HepG2 (cell line): ENCODE measurements around the gene SLC16A3. TPM values are rescaled to one million over a fixed set of nuclear protein-coding genes. Genes with fewer than 3 reads are reported as not detected.

Source experiments
- AGO2 ChIP-seq: fragments of 200-400 bp; formaldehyde crosslinking; optimal IDR thresholded peaks from 2 replicates; pipeline ENCODE3; 2017; ENCODE audit warnings: mild to moderate bottlenecking, low read depth, low read length, moderate library complexity
- ATM ChIP-seq: fragments of 450-650 bp; IDR thresholded peaks from 2 replicates; pipeline ENCODE4 v1.7.1; 2017; ENCODE audit warnings: mild to moderate bottlenecking, borderline replicate concordance
- CBX2 ChIP-seq, 2 experiments: fragments of 200-600 bp in 1 of 2; sonication (generic); formaldehyde crosslinking in 1 of 2; IDR thresholded peaks; 2 replicates each; pipeline versions ENCODE4 v1.7.0 to v1.8.1; 2018 to 2022; ENCODE audit warnings: low read depth in 2 of 2, low read length in 1 of 2, mild to moderate bottlenecking in 1 of 2, missing genetic modification reagents in 1 of 2
- ERF ChIP-seq: IDR thresholded peaks from 2 replicates; pipeline ENCODE4 v1.6.1; 2018; ENCODE audit warnings: missing biosample characterization, missing genetic modification reagents
- GABPA ChIP-seq, 2 experiments: IDR thresholded peaks; 2 replicates each; pipeline ENCODE4 v1.6.1; 2011 to 2016; ENCODE audit warnings: low read depth in 2 of 2, low read length in 1 of 2, missing biosample characterization in 1 of 2, missing genetic modification characterization in 1 of 2
- IKZF1 ChIP-seq: fragments of 450-650 bp; IDR thresholded peaks from 2 replicates; pipeline ENCODE4 v1.7.1; 2016
- KMT2B ChIP-seq: IDR thresholded peaks from 2 replicates; pipeline ENCODE4 v1.6.1; 2016; ENCODE audit warnings: missing genetic modification reagents, missing compliant biosample characterization
- MAZ ChIP-seq, 2 experiments: sonication (generic) in 1 of 2; formaldehyde crosslinking in 1 of 2; IDR thresholded peaks; 2 replicates each; pipeline versions ENCODE4 v1.5.0 to v1.6.1; 2012 to 2020; ENCODE audit warnings: low read depth in 2 of 2, mild to moderate bottlenecking in 2 of 2, borderline replicate concordance in 1 of 2, improper control_type of control experiment in 1 of 2, low read length in 1 of 2, missing genetic modification reagents in 1 of 2, moderate library complexity in 1 of 2
- MTA3 ChIP-seq: sonication (generic); formaldehyde crosslinking; IDR thresholded peaks from 2 replicates; pipeline ENCODE4 v1.4.0; 2020; ENCODE audit warnings: missing genetic modification reagents
- MYC ChIP-seq: sonication (generic); formaldehyde crosslinking; IDR thresholded peaks from 2 replicates; pipeline ENCODE4 v1.9.0; 2021; ENCODE audit warnings: missing genetic modification reagents, borderline replicate concordance
- POGZ ChIP-seq: sonication (generic); formaldehyde crosslinking; IDR thresholded peaks from 2 replicates; pipeline ENCODE4 v1.4.0; 2020; ENCODE audit warnings: mild to moderate bottlenecking, missing genetic modification reagents
- POLR2AphosphoS2 ChIP-seq: IDR thresholded peaks from 2 replicates; pipeline ENCODE4 v1.6.1; 2011; ENCODE audit warnings: low read depth, low read length, improper control_type of control experiment
- PRMT3 ChIP-seq: sonication (generic); formaldehyde crosslinking; IDR thresholded peaks from 2 replicates; pipeline ENCODE4 v1.8.1; 2022; ENCODE audit warnings: low read depth, mild to moderate bottlenecking, moderate library complexity, missing genetic modification reagents, borderline replicate concordance
- SNAI1 ChIP-seq: sonication (generic); formaldehyde crosslinking; IDR thresholded peaks from 2 replicates; pipeline ENCODE4 v1.5.0; 2020; ENCODE audit warnings: mild to moderate bottlenecking, missing genetic modification reagents, borderline replicate concordance
- ZBTB38 ChIP-seq: sonication (generic); formaldehyde crosslinking; IDR thresholded peaks from 2 replicates; pipeline ENCODE4 v1.5.1; 2020; ENCODE audit warnings: mild to moderate bottlenecking, missing genetic modification reagents
- ZNF138 ChIP-seq: sonication (generic); formaldehyde crosslinking; IDR thresholded peaks from 2 replicates; pipeline ENCODE4 v1.5.0; 2020; ENCODE audit warnings: mild to moderate bottlenecking, low read depth, missing genetic modification reagents
- ZNF224 ChIP-seq: sonication (generic); formaldehyde crosslinking; IDR thresholded peaks from 2 replicates; pipeline ENCODE4 v1.5.0; 2020; ENCODE audit warnings: mild to moderate bottlenecking, missing genetic modification reagents
- ZNF337 ChIP-seq: sonication (generic); formaldehyde crosslinking; IDR thresholded peaks from 2 replicates; pipeline ENCODE4 v1.5.1; 2020; ENCODE audit warnings: missing genetic modification reagents, low read depth, mild to moderate bottlenecking, borderline replicate concordance
- ZNF44 ChIP-seq: sonication (generic); formaldehyde crosslinking; IDR thresholded peaks from 2 replicates; pipeline ENCODE4 v1.5.1; 2020; ENCODE audit warnings: mild to moderate bottlenecking, missing genetic modification reagents
- ZNF564 ChIP-seq: sonication (generic); formaldehyde crosslinking; IDR thresholded peaks from 2 replicates; pipeline ENCODE4 v1.8.1; 2023; ENCODE audit warnings: mild to moderate bottlenecking, missing genetic modification reagents
- ZNF670 ChIP-seq: sonication (generic); formaldehyde crosslinking; IDR thresholded peaks from 2 replicates; pipeline ENCODE4 v1.8.0; 2022; ENCODE audit warnings: mild to moderate bottlenecking, missing genetic modification reagents, borderline replicate concordance
- polyA plus RNA-seq, 8 experiments: library from polyadenylated mRNA; depleted of rRNA in 3 of 8; stranded (reverse) in 7 of 8; unstranded in 1 of 8; fragments of >200 nt; fragmentation: Illumina TruSeq in 4 of 8; extraction: Trizol in 4 of 8; gene quantifications; 2 replicates each; pipeline versions ENCODE4 v1.2.1 to v1.2.3, GENCODE V29; 2011 to 2016; ENCODE audit warnings: low read depth in 4 of 8, missing spikeins in 1 of 8, mixed read lengths in 1 of 8; ENCODE audit not compliant: insufficient read depth in 1 of 8
- total RNA-seq, 5 experiments: library from RNA; depleted of rRNA; stranded (reverse); fragments of >200 nt; fragmentation: Illumina TruSeq; extraction: Trizol; gene quantifications; 2 replicates each; pipeline ENCODE4 v1.2.3, GENCODE V29; 2016; ENCODE audit warnings: low read depth in 1 of 5
- TF ChIP-seq, protein P1 (sequence below): sonication (generic); formaldehyde crosslinking; IDR thresholded peaks from 2 replicates; pipeline ENCODE4 v1.4.0; 2020; ENCODE audit warnings: mild to moderate bottlenecking, missing genetic modification reagents
- TF ChIP-seq, protein P2 (sequence below): sonication (generic); formaldehyde crosslinking; IDR thresholded peaks from 2 replicates; pipeline ENCODE4 v1.5.1; 2020; ENCODE audit warnings: missing genetic modification reagents, mild to moderate bottlenecking, borderline replicate concordance
- TF ChIP-seq, protein P3 (sequence below), 2 experiments: sonication (generic) in 1 of 2; formaldehyde crosslinking in 1 of 2; IDR thresholded peaks; 2 replicates each; pipeline versions ENCODE4 v1.4.0 to v1.6.1; 2018 to 2020; ENCODE audit warnings: missing genetic modification reagents in 2 of 2, borderline replicate concordance in 1 of 2, low read depth in 1 of 2, mild to moderate bottlenecking in 1 of 2, missing biosample characterization in 1 of 2

SLC16A3 gene
- total and polyA plus RNA-seq, 2 of the 13 experiments (the other 11 are each of a cell fraction or from before 2014, with no cell fraction given): 242 to 349 TPM

DNA sequence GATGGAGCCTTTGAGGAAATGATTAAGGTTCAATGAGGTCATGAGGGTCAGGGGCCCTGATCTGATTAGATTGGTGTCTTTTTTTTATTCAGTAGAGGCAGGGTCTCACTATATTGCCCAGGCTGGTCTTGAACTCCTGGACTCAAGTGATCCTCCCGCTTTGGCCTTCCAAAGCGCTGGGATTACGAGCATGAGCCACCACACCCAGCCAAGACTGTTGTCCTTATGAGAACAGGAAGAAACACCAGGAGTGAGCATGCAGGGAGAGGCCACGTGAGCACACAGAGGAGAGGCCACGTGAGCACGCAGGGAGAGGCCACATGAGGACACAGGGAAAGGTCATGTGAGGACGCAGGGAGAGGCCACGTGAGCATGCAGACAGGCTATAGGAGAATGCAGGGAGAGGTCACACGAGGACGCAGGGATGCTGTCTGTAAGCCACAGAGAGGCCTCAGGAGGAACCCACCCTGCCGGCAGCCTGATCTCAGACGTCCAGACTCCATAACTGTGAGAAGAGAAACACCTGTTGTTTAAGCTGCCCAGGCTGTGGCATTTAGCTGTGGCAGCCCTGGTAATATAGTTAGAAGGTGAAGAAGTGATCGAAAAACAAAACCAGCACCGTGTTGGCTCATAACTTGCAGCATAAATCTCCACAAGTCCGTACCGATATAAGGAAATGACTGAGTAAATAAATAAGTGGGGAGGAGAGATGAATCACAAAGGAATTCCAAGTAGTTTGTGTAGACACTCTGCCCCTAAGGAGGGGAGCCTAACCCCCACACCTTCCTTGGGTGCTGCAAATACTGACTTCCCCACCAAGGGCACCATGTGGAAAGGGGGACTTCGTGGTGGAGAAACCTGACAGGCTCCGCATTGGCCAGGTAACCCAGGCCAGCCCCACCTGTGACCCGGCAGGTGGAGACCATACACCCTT, 59.3 kb downstream of the SLC16A3 start (continued):
- TF ChIP-seq, protein P1, sequence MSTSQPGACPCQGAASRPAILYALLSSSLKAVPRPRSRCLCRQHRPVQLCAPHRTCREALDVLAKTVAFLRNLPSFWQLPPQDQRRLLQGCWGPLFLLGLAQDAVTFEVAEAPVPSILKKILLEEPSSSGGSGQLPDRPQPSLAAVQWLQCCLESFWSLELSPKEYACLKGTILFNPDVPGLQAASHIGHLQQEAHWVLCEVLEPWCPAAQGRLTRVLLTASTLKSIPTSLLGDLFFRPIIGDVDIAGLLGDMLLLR: 0 out of 2 replicates have a peak, but pooled peaks have one; percentile 47
- no peak for TF ChIP-seq AGO2
- no peak; the same call in 1 of the 2 replicates for TF ChIP-seq ZNF138 (CRISPR knock-in tag)
- peak; percentile 96 for TF ChIP-seq ZBTB38 (CRISPR knock-in tag)
- TF ChIP-seq, protein P2, sequence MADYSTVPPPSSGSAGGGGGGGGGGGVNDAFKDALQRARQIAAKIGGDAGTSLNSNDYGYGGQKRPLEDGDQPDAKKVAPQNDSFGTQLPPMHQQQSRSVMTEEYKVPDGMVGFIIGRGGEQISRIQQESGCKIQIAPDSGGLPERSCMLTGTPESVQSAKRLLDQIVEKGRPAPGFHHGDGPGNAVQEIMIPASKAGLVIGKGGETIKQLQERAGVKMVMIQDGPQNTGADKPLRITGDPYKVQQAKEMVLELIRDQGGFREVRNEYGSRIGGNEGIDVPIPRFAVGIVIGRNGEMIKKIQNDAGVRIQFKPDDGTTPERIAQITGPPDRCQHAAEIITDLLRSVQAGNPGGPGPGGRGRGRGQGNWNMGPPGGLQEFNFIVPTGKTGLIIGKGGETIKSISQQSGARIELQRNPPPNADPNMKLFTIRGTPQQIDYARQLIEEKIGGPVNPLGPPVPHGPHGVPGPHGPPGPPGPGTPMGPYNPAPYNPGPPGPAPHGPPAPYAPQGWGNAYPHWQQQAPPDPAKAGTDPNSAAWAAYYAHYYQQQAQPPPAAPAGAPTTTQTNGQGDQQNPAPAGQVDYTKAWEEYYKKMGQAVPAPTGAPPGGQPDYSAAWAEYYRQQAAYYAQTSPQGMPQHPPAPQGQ: peak; percentile 82; the same call in 1 of the 2 replicates
- 0 out of 2 replicates have a peak, but pooled peaks have one; percentile 35 for TF ChIP-seq MAZ (IDR thresholded peaks at IDR 0.05; ENCODE audit: borderline replicate concordance, low read depth, low read length)
- TF ChIP-seq MAZ (CRISPR knock-in tag; IDR thresholded peaks at IDR 0.05; ENCODE audit: low read depth): peak; percentile 82
- TF ChIP-seq IKZF1: no peak
- TF ChIP-seq POLR2AphosphoS2: peak; percentile 93; the same call in 1 of the 2 replicates
- TF ChIP-seq ATM: no peak
- TF ChIP-seq MYC (CRISPR knock-in tag): peak; percentile 96
- TF ChIP-seq KMT2B (CRISPR knock-in tag): peak; percentile 81
- TF ChIP-seq CBX2 (IDR thresholded peaks at IDR 0.05; ENCODE audit: low read depth, low read length): no peak
- TF ChIP-seq CBX2 (CRISPR knock-in tag; IDR thresholded peaks at IDR 0.05; ENCODE audit: low read depth): no peak
- TF ChIP-seq, protein P3, sequence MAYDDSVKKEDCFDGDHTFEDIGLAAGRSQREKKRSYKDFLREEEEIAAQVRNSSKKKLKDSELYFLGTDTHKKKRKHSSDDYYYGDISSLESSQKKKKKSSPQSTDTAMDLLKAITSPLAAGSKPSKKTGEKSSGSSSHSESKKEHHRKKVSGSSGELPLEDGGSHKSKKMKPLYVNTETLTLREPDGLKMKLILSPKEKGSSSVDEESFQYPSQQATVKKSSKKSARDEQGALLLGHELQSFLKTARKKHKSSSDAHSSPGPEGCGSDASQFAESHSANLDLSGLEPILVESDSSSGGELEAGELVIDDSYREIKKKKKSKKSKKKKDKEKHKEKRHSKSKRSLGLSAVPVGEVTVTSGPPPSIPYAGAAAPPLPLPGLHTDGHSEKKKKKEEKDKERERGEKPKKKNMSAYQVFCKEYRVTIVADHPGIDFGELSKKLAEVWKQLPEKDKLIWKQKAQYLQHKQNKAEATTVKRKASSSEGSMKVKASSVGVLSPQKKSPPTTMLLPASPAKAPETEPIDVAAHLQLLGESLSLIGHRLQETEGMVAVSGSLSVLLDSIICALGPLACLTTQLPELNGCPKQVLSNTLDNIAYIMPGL (CRISPR knock-in tag; IDR thresholded peaks at IDR 0.05; ENCODE audit: borderline replicate concordance in 1 of 2, low read depth in 1 of 2): peak; percentile 71 to 87
- no peak for TF ChIP-seq ZNF44 (CRISPR knock-in tag)
- TF ChIP-seq ZNF337 (CRISPR knock-in tag): no peak
- TF ChIP-seq GABPA (IDR thresholded peaks at IDR 0.05; ENCODE audit: low read depth, low read length): no peak
- TF ChIP-seq GABPA (CRISPR knock-in tag; IDR thresholded peaks at IDR 0.05; ENCODE audit: low read depth): peak; percentile 71
- TF ChIP-seq ZNF670 (CRISPR knock-in tag): no peak
- TF ChIP-seq MTA3 (CRISPR knock-in tag): no peak
- no peak for TF ChIP-seq ZNF564 (CRISPR knock-in tag)
- no peak; the same call in 1 of the 2 replicates for TF ChIP-seq SNAI1 (CRISPR knock-in tag)
- TF ChIP-seq ZNF224: no peak; the same call in 1 of the 2 replicates
- no peak; the same call in 1 of the 2 replicates for TF ChIP-seq PRMT3 (CRISPR knock-in tag)
- peak; percentile 82; the same call in 1 of the 2 replicates for TF ChIP-seq POGZ (CRISPR knock-in tag)
- TF ChIP-seq ERF (CRISPR knock-in tag): peak; percentile 94
